A673 (cell line): ENCODE measurements around the gene CDC37.
A peak's percentile ranks its signal among the peaks of the same experiment; 100 is the strongest.

Experiments
- EZH2 ChIP-seq: fragments of 200-600 bp; sonication (generic); IDR thresholded peaks from 2 replicates; pipeline ENCODE4 v1.6.1; 2017; ENCODE audit warnings: borderline replicate concordance, low read depth, mild to moderate bottlenecking, mixed read lengths, antibody characterized with exemption, low read length; ENCODE audit not compliant: poor library complexity, severe bottlenecking
- TF ChIP-seq, protein P1 (sequence below): fragments of 300-800, 200-600 bp; sonication (generic); conservative IDR thresholded peaks from 2 replicates; pipeline ENCODE4 v1.5.1; 2017; ENCODE audit warnings: low read depth, mild to moderate bottlenecking, antibody characterized with exemption, low read length, moderate library complexity, mixed read lengths

DNA sequence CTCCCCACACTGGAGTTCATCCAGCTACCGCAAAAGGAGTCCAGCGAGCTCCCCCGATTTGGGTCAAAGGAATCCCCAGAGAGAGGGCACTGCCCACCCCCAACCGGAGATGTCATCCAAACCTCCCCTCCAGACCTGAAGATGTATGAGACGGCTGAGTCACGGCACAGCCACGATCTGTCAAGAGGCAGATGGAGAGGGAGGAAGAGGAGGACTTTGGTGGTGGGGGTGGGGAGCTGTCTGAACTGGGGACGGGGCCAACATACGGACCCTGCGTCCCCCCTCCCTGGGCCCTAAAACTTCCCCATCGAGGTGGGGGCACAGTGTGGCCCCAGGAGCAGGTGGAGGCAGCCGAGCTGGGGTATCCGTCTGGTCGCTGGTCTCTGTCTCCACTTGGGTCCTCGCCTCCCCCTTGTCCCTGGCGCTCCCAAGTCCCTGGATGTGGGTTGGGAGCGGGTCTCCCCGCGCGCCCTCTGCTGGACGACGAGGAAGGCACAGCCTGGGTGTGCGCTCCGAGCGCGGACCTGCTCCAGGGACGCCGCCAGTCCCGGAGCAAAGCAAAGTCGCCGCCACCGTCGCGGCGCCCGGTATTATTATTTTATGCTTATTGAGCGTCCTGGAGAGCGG is 20.8 kb upstream of the CDC37 start:
- TF ChIP-seq, protein P1, sequence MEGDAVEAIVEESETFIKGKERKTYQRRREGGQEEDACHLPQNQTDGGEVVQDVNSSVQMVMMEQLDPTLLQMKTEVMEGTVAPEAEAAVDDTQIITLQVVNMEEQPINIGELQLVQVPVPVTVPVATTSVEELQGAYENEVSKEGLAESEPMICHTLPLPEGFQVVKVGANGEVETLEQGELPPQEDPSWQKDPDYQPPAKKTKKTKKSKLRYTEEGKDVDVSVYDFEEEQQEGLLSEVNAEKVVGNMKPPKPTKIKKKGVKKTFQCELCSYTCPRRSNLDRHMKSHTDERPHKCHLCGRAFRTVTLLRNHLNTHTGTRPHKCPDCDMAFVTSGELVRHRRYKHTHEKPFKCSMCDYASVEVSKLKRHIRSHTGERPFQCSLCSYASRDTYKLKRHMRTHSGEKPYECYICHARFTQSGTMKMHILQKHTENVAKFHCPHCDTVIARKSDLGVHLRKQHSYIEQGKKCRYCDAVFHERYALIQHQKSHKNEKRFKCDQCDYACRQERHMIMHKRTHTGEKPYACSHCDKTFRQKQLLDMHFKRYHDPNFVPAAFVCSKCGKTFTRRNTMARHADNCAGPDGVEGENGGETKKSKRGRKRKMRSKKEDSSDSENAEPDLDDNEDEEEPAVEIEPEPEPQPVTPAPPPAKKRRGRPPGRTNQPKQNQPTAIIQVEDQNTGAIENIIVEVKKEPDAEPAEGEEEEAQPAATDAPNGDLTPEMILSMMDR, result peak; percentile 95
- TF ChIP-seq EZH2, result no peak
